H9 (cell line): Measurements from ENCODE around the gene ANKMY2. TPM values are rescaled to one million over a fixed set of nuclear protein-coding genes. Genes with fewer than 3 reads are reported as not detected.

Experiments used
- DNase-seq: peaks from one replicate; pipeline ENCODE4 v3.0.0-alpha.2; 2017
- H2AFZ ChIP-seq: one replicate; pipeline ENCODE4 v1.6.1; 2013; ENCODE audit warnings: mild to moderate bottlenecking, low read length, control low read depth, moderate library complexity
- H2AK5ac ChIP-seq: 2 replicates; pipeline ENCODE4 v1.6.1; 2013; ENCODE audit warnings: low read length, control low read depth, mixed read lengths; ENCODE audit not compliant: insufficient read length
- H2BK120ac ChIP-seq: one replicate; pipeline ENCODE4 v1.6.1; 2013; ENCODE audit warnings: low read depth, mild to moderate bottlenecking, low read length, control low read depth, inconsistent platforms; ENCODE audit not compliant: poor library complexity, severe bottlenecking
- H2BK12ac ChIP-seq: 2 replicates; pipeline ENCODE4 v1.6.1; 2013; ENCODE audit warnings: low read length, control low read depth, mixed read lengths, low read depth; ENCODE audit not compliant: insufficient read length
- H2BK15ac ChIP-seq: 2 replicates; pipeline ENCODE4 v1.6.1; 2013; ENCODE audit warnings: low read depth, low read length, control low read depth
- H2BK20ac ChIP-seq: one replicate; pipeline ENCODE4 v1.6.1; 2013; ENCODE audit warnings: low read depth, mild to moderate bottlenecking, low read length, control low read depth, inconsistent platforms; ENCODE audit not compliant: poor library complexity, severe bottlenecking
- H2BK5ac ChIP-seq: 2 replicates; pipeline ENCODE4 v1.6.1; 2013; ENCODE audit warnings: low read length, control low read depth, mixed read lengths; ENCODE audit not compliant: insufficient read length
- H3K14ac ChIP-seq: 2 replicates; pipeline ENCODE4 v1.6.1; 2013; ENCODE audit warnings: low read length, control low read depth; ENCODE audit not compliant: insufficient read depth
- H3K18ac ChIP-seq: 2 replicates; pipeline ENCODE4 v1.6.1; 2013; ENCODE audit warnings: low read depth, mild to moderate bottlenecking, mixed read lengths, low read length, control low read depth; ENCODE audit not compliant: insufficient read length
- H3K23ac ChIP-seq: 2 replicates; pipeline ENCODE4 v1.6.1; 2013; ENCODE audit warnings: low read length, control low read depth, mixed read lengths, low read depth; ENCODE audit not compliant: insufficient read length
- H3K23me2 ChIP-seq: 2 replicates; pipeline ENCODE4 v1.6.1; 2013; ENCODE audit warnings: low read depth, mild to moderate bottlenecking, mixed read lengths, low read length, control low read depth; ENCODE audit not compliant: insufficient read length, poor library complexity, severe bottlenecking
- H3K27ac ChIP-seq: 2 replicates; pipeline ENCODE4 v1.5.1; 2013; ENCODE audit warnings: low read length, control low read depth, mixed read lengths, low read depth; ENCODE audit not compliant: insufficient read length
- H3K27me3 ChIP-seq: 2 replicates; pipeline ENCODE4 v1.6.1; 2013; ENCODE audit warnings: low read length, control low read depth, inconsistent platforms; ENCODE audit not compliant: insufficient read depth
- H3K4ac ChIP-seq: 2 replicates; pipeline ENCODE4 v1.6.1; 2013; ENCODE audit warnings: low read depth, mild to moderate bottlenecking, control low read depth, inconsistent platforms, low read length, moderate library complexity
- H3K4me1 ChIP-seq: 2 replicates; pipeline ENCODE4 v1.6.1; 2013; ENCODE audit warnings: low read length, control low read depth, inconsistent platforms; ENCODE audit not compliant: insufficient read depth
- H3K4me2 ChIP-seq: 2 replicates; pipeline ENCODE4 v1.6.1; 2013; ENCODE audit warnings: low read length, control low read depth, mixed read lengths; ENCODE audit not compliant: insufficient read length, insufficient read depth
- H3K56ac ChIP-seq: 2 replicates; pipeline ENCODE4 v1.6.1; 2013; ENCODE audit warnings: low read depth, mild to moderate bottlenecking, mixed read lengths, low read length, control low read depth; ENCODE audit not compliant: insufficient read length
- H3K79me1 ChIP-seq: 2 replicates; pipeline ENCODE4 v1.6.1; 2013; ENCODE audit warnings: low read depth, mild to moderate bottlenecking, moderate library complexity, low read length, control low read depth, inconsistent platforms; ENCODE audit not compliant: insufficient read depth, poor library complexity, severe bottlenecking
- H3K79me2 ChIP-seq: 2 replicates; pipeline ENCODE4 v1.6.1; 2013; ENCODE audit warnings: low read length, control low read depth, inconsistent platforms; ENCODE audit not compliant: insufficient read depth
- H3K9ac ChIP-seq: 2 replicates; pipeline ENCODE4 v1.6.1; 2013; ENCODE audit warnings: low read length, control low read depth, mixed read lengths; ENCODE audit not compliant: insufficient read length; ENCODE audit errors: extremely low read depth
- H3K9me3 ChIP-seq: one replicate; pipeline ENCODE4 v1.6.1; 2013; ENCODE audit warnings: low read depth, low read length, inconsistent platforms; ENCODE audit not compliant: control insufficient read depth
- H3T11ph ChIP-seq: one replicate; pipeline ENCODE4 v1.6.1; 2013; ENCODE audit warnings: mild to moderate bottlenecking, low read length, control low read depth, inconsistent platforms
- H4K20me1 ChIP-seq: one replicate; pipeline ENCODE4 v1.6.1; 2013; ENCODE audit not compliant: control insufficient read depth, insufficient read length, insufficient read depth
- H4K5ac ChIP-seq: 2 replicates; pipeline ENCODE4 v1.6.1; 2013; ENCODE audit warnings: low read depth, mild to moderate bottlenecking, mixed read lengths, low read length, control low read depth; ENCODE audit not compliant: insufficient read length
- H4K8ac ChIP-seq: replicated peaks from 2 replicates; pipeline ENCODE4 v1.6.1; 2013; ENCODE audit warnings: low read length, control low read depth, mixed read lengths, low read depth; ENCODE audit not compliant: insufficient read length
- H4K91ac ChIP-seq: 2 replicates; pipeline ENCODE4 v1.6.1; 2013; ENCODE audit warnings: low read depth, mild to moderate bottlenecking, moderate library complexity, mixed read lengths, low read length, control low read depth; ENCODE audit not compliant: insufficient read length
- H3K27ac Mint-ChIP-seq, 3 experiments: 2 replicates in 2 of 3; 3 replicates in 1 of 3; pipeline ENCODE4 v1.8.0; 2020 to 2021; ENCODE audit warnings: mixed read lengths in 3 of 3, mild to moderate bottlenecking in 1 of 3, moderate library complexity in 1 of 3
- H3K27me3 Mint-ChIP-seq: 2 replicates; pipeline ENCODE4 v1.8.0; 2021; ENCODE audit warnings: low read depth, mild to moderate bottlenecking, moderate library complexity, mixed read lengths
- H3K36me3 Mint-ChIP-seq, 3 experiments: 2 replicates in 2 of 3; 3 replicates in 1 of 3; pipeline ENCODE4 v1.8.0; 2020 to 2021; ENCODE audit warnings: low read depth in 3 of 3, mixed read lengths in 3 of 3; ENCODE audit not compliant: insufficient read depth in 1 of 3
- H3K4me1 Mint-ChIP-seq, 2 experiments: 2 replicates each; pipeline ENCODE4 v1.8.0; 2020; ENCODE audit warnings: mixed read lengths in 2 of 2
- H3K4me3 Mint-ChIP-seq, 2 experiments: 2 replicates in 1 of 2; 3 replicates in 1 of 2; pipeline ENCODE4 v1.8.0; 2020 to 2021; ENCODE audit warnings: mild to moderate bottlenecking in 2 of 2, mixed read lengths in 2 of 2, moderate library complexity in 1 of 2
- H3K9me3 Mint-ChIP-seq, 2 experiments: 2 replicates in 1 of 2; 3 replicates in 1 of 2; pipeline ENCODE4 v1.8.0; 2020; ENCODE audit warnings: mild to moderate bottlenecking in 2 of 2, mixed read lengths in 2 of 2, moderate library complexity in 1 of 2
- WGBS: extraction: QIAGEN DNeasy Blood & Tissue Kit; methylation state at CpG from one replicate; pipeline ENCODE4 v1.1.7; 2013; ENCODE audit warnings: missing lambda C conversion rate, low lambda C conversion rate, mixed read lengths; ENCODE audit not compliant: insufficient read length; ENCODE audit errors: extremely low coverage; 5-methylcytosine and 5-hydroxymethylcytosine counted together
- total RNA-seq: library from RNA; stranded (reverse); gene quantifications from 2 replicates; pipeline ENCODE4 v1.2.1, GENCODE V29; 2021
- TF ChIP-seq, protein P1 (sequence below): fragments of 200-600 bp; sonication (generic); conservative IDR thresholded peaks from 3 replicates; pipeline ENCODE4 v1.8.0; 2021; ENCODE audit warnings: antibody characterized with exemption, mild to moderate bottlenecking

Gene ANKMY2
- total RNA-seq, 1 experiment from 2014 or later = 12.7 TPM

DNA sequence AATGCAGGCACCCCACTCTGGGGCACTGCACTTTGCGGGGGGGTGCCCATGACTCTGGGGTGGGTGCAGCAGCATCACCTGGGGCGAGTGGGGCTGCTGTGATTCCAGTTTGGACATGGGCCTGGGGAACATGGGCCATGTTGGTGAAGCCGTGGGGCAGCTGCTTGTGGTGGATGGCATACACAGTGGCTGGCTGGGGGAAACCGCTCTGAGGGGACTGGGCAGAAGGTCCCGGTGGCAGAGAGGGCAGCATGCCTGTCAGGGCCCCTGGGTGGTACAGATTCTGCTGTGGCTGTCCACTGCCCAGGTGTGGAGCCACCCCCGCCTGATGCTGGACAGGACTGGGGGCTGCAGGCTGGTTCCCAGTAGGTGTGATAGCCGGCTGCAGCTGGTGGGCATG is 61.7 kb downstream of the ANKMY2 start:
- WGBS = no CpG with 5 or more reads among the region's 7 CpGs
- no peak overlapping the region for H2BK120ac ChIP-seq
- H2BK20ac ChIP-seq = no peak overlapping the region
- H4K20me1 ChIP-seq = no peaks in the 10 kb centered on the region
- TF ChIP-seq, protein P1, sequence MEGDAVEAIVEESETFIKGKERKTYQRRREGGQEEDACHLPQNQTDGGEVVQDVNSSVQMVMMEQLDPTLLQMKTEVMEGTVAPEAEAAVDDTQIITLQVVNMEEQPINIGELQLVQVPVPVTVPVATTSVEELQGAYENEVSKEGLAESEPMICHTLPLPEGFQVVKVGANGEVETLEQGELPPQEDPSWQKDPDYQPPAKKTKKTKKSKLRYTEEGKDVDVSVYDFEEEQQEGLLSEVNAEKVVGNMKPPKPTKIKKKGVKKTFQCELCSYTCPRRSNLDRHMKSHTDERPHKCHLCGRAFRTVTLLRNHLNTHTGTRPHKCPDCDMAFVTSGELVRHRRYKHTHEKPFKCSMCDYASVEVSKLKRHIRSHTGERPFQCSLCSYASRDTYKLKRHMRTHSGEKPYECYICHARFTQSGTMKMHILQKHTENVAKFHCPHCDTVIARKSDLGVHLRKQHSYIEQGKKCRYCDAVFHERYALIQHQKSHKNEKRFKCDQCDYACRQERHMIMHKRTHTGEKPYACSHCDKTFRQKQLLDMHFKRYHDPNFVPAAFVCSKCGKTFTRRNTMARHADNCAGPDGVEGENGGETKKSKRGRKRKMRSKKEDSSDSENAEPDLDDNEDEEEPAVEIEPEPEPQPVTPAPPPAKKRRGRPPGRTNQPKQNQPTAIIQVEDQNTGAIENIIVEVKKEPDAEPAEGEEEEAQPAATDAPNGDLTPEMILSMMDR = no peak
- no peaks in the 10 kb centered on the region for H3K27me3 ChIP-seq
- no peak overlapping the region; the same call in 1 of the 2 replicates for H3K14ac ChIP-seq
- Mint-ChIP-seq H3K4me3 (no peak overlapping the region; a peak in 1 of 5 replicates), H3K4me1 (peaks cover 9 to 19% of the 10 kb centered on the region in 2 experiments), H3K36me3 (peaks cover 0 to 2% (median 0%) of the 10 kb centered on the region in 3 experiments; a peak in 2 of 7 replicates), H3K9me3 (no peaks in the 10 kb centered on the region), H3K27me3 (peaks cover 3% of the 10 kb centered on the region; the same call in 1 of the 2 replicates), H3K27ac (peak overlapping the region in 1 of 3 experiments; percentile 85; a peak in 2 of 7 replicates)
- no peak overlapping the region for H3K23ac ChIP-seq
- H2AK5ac ChIP-seq = no peak overlapping the region
- DNase-seq = no peak
- no peaks in the 10 kb centered on the region for H3K79me2 ChIP-seq
- no peak overlapping the region for H4K91ac ChIP-seq
- no peak overlapping the region for H3K4me2 ChIP-seq
- no peak overlapping the region for H3K18ac ChIP-seq
- H4K8ac ChIP-seq = no peak overlapping the region
- no peak overlapping the region for H3T11ph ChIP-seq
- no peak overlapping the region for H2BK15ac ChIP-seq
- no peaks in the 10 kb centered on the region for H3K79me1 ChIP-seq
- H3K9me3 ChIP-seq = no peaks in the 10 kb centered on the region
- no peaks in the 10 kb centered on the region for H3K23me2 ChIP-seq
- no peak overlapping the region for H4K5ac ChIP-seq
- no peak overlapping the region for H2AFZ ChIP-seq
- H3K4me1 ChIP-seq = peaks cover 2% of the 10 kb centered on the region; the same call in 1 of the 2 replicates
- no peak overlapping the region for H3K56ac ChIP-seq
- H2BK5ac ChIP-seq = no peak overlapping the region
- H3K27ac ChIP-seq = no peak overlapping the region
- H3K9ac ChIP-seq = no peak overlapping the region
- H3K4ac ChIP-seq = no peak overlapping the region
- no peak overlapping the region for H2BK12ac ChIP-seq
